ENCODE data around the gene ACACA. TPM values are rescaled to one million over a fixed set of nuclear protein-coding genes. Genes with fewer than 3 reads are reported as not detected.

Gene ACACA
- total and polyA plus RNA-seq, 9 of the 15 experiments (the other 6 are each of a cell fraction or from before 2014, with no cell fraction given) = 35.9 to 135 (median 88.4) TPM

DNA sequence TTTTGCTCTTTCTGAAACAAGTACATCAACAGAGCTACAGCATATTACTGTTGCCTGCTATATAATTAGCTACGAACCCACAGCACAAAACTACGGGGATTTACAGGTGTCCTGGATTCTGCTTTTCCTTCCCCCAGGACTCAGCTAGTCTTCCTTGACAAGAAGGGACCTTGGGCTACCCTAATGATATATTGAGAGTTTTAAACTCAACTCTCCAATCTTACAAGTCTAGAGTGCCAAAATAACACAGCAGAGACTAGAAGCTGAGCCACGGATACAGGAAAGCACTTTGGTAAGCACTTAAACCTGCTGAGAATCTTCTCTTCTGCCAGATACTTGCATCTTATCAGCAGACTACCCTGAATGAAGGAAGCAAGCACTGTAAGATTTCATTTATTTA lies 192.2 kb downstream of the ACACA start:
- Histone ChIP-seq H3K4me1 (replicated peaks in 1 of 2; ENCODE audit: control insufficient read depth in 2 of 2, insufficient read depth in 2 of 2, low read length in 2 of 2) (peaks cover 0 to 10% of the 10 kb centered on the region in 2 experiments; a peak in 3 of 5 replicates), H3K9ac (ENCODE audit: insufficient read depth in 1 of 2, low read depth in 2 of 2, low read length in 2 of 2) (no peak overlapping the region), H2AFZ (ENCODE audit: low read depth, low read length) (no peak overlapping the region), H4K20me1 (replicated peaks; ENCODE audit: control insufficient read depth, insufficient read depth, low read length) (no peaks in the 10 kb centered on the region), H3K4me3 (no peak overlapping the region), H3K79me2 (ENCODE audit: control insufficient read depth, insufficient read depth, low read length) (no peaks in the 10 kb centered on the region), H3K36me3 (ENCODE audit: control insufficient read depth, insufficient read depth, low read length) (peaks cover 92% of the 10 kb centered on the region), H3K9me1 (ENCODE audit: control insufficient read depth, insufficient read depth, low read length) (no peaks in the 10 kb centered on the region), H3K4me2 (ENCODE audit: insufficient read depth, low read length) (no peak overlapping the region), H3K27me3 (ENCODE audit: control insufficient read depth in 2 of 2, insufficient read depth in 2 of 2, low read length in 2 of 2) (no peaks in the 10 kb centered on the region), H3K27ac (ENCODE audit: extremely low read depth, low read depth, low read length) (no peak overlapping the region), H3K9me3 (replicated peaks; ENCODE audit: control insufficient read depth, insufficient read depth, low read depth, low read length) (no peaks in the 10 kb centered on the region)
- DNase-seq (ENCODE audit: extremely low read depth in 1 of 4, low spot score in 3 of 4) (no peak), FAIRE-seq (no peak), ATAC-seq (no peak)
- ChIA-PET POLR2A (interaction anchor here (0.8 to 1.3 kb wide), 2 partner anchors 9 kb away, joined by 3 to 5 read pairs; no protein-coding TSS in a partner anchor), CTCF (ENCODE audit: low intra/inter-chr PET ratio) (no interaction called here)
- TF ChIP-seq ZBTB17 (CRISPR knock-in tag; IDR thresholded peaks at IDR 0.05) (no peak), POLR3A (IDR thresholded peaks at IDR 0.05; ENCODE audit: borderline replicate concordance, extremely low read depth, insufficient read depth, insufficient read length) (no peak), HMG20B (CRISPR knock-in tag; IDR thresholded peaks at IDR 0.05) (no peak), ZNF780A (CRISPR knock-in tag; IDR thresholded peaks at IDR 0.05) (no peak), SMAD4 (CRISPR knock-in tag; conservative IDR thresholded peaks at IDR 0.05) (no peak), ZNF586 (CRISPR knock-in tag; conservative IDR thresholded peaks at IDR 0.05) (no peak), FOS (IDR thresholded peaks at IDR 0.05; ENCODE audit: extremely low read depth, insufficient read length) (no peak)
- TF ChIP-seq, protein P1, sequence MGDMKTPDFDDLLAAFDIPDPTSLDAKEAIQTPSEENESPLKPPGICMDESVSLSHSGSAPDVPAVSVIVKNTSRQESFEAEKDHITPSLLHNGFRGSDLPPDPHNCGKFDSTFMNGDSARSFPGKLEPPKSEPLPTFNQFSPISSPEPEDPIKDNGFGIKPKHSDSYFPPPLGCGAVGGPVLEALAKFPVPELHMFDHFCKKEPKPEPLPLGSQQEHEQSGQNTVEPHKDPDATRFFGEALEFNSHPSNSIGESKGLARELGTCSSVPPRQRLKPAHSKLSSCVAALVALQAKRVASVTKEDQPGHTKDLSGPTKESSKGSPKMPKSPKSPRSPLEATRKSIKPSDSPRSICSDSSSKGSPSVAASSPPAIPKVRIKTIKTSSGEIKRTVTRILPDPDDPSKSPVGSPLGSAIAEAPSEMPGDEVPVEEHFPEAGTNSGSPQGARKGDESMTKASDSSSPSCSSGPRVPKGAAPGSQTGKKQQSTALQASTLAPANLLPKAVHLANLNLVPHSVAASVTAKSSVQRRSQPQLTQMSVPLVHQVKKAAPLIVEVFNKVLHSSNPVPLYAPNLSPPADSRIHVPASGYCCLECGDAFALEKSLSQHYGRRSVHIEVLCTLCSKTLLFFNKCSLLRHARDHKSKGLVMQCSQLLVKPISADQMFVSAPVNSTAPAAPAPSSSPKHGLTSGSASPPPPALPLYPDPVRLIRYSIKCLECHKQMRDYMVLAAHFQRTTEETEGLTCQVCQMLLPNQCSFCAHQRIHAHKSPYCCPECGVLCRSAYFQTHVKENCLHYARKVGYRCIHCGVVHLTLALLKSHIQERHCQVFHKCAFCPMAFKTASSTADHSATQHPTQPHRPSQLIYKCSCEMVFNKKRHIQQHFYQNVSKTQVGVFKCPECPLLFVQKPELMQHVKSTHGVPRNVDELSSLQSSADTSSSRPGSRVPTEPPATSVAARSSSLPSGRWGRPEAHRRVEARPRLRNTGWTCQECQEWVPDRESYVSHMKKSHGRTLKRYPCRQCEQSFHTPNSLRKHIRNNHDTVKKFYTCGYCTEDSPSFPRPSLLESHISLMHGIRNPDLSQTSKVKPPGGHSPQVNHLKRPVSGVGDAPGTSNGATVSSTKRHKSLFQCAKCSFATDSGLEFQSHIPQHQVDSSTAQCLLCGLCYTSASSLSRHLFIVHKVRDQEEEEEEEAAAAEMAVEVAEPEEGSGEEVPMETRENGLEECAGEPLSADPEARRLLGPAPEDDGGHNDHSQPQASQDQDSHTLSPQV (IDR thresholded peaks at IDR 0.05) = no peak
- in situ Hi-C loops (cut with MboI) (no loop called here), intact Hi-C loops (cut with micrococcal nuclease) (loop anchor here (10.0 kb wide), 1 partner anchor 590 kb away; no protein-coding TSS in a partner anchor)
- WGBS (ENCODE audit: insufficient coverage, low coverage, missing lambda C conversion rate) = 90% methylated on average over 3 of the region's 3 CpGs
- no TSS peak for BruUV-seq (replicated peaks)

Measured in K562 (cell line).